GM18502 (cell line): Measurements from ENCODE around the gene MAGEA9B.
"Not testable (repeated sequence)": the region's sequence is repeated elsewhere in the genome, so short reads cannot be mapped to it uniquely, and the experiment has no call there.

Source experiments
- ATAC-seq: cut with Tn5 transposase; IDR thresholded peaks from one replicate; pipeline ENCODE4 v1.9.1; 2021; ENCODE audit warnings: mild to moderate bottlenecking; ENCODE audit not compliant: unreplicated experiment, poor library complexity

MAGEA9B gene

DNA sequence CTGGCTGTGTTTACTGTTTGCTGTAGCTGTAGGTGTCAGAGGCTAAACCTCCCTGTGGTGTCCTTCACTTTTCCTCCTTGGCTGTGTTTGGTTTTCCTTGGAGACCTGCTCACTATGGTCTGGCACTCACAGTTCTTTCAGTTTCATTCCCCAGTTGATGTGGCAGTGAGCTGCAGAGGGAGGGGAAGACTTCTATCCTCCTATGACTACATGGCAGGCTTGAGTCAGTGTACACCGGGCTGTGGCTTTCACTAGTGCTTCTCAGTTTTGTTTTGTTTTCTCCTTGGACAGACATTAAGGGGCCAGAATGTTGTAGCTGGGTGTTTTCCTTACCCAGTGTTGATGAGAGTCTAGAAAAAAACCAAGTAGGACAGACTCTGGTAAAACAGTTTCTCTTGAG is 13.8 kb downstream of the MAGEA9B start:
- ATAC-seq, result peak; percentile 100

DNA sequence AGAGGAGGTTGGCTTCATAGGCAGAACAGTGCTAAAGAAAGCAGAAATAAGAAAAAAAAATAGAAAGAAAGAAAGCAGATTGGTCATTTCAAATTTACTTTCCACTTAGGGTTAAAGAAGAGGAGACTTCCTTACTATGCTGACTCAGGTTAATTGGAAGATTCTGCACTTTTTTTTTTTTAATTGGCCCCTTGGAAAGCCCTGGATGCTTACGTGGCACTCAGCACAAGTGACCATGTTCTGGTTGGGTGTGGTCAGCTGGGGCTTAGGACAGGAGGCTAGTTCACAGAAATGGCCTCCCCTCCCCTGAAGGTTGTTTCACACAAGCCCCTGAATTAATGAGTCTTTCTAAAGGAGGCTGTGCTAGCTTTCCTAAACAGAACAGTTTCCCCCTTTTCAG is 14.5 kb downstream of the MAGEA9B start:
- no peak for ATAC-seq

DNA sequence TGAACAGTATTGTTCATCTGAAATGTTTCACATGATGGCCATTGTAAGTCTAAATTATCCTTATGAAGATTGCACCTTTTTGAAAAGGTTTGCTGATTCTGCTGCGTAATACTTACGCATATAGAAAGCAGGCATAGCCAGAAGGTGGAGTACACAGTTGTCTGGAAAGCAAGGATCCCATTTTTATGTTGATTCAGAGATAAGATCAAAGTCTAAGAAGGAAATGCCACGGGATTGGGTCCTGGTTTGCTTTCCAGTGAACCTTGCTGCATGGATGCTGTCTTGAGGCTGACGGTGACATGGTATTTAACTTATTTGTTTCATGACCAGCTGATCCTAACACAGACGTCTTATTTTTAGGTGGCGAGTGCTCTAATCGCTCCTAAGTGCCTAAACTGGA is 15.5 kb downstream of the MAGEA9B start:
- ATAC-seq, result no peak

DNA sequence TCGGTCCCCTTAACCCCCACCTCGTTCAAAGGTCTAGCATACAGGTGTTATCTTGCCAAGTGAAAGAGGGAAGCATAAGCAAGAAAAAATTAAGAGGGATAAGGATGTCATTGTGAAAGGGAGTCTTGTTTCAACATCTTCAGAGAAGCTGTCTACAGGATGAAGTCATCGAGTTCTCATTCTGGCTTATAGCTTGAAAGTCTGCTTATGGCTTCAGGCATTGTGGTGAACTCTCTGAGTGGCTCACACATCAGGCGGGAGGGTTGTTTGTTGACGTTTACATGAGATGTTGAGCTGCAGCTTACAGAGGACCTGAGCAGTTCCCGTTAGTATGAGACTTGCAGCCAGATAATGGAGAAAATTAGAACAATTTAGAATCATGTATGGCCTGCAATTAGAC is 16.6 kb downstream of the MAGEA9B start:
- no peak for ATAC-seq

DNA sequence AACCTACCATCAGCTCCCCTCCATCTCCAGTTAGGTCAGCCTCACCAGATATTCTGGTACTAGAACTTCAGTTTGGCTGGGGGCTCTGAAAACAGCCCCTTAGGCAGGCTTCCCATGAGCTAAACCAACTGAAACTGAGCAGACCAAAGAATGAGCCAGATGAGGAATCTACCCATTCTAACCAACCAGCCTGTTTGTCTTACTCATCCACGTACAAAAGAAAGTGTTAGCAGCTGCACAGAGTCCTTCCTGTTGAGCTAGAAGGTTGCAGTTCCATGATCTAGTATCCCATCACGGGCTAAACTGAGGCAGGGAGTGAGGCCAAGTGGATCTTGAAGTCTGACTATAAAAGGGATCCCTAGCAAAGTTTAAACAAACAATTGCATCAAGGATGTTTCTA is 17.5 kb downstream of the MAGEA9B start:
- ATAC-seq, result no peak

DNA sequence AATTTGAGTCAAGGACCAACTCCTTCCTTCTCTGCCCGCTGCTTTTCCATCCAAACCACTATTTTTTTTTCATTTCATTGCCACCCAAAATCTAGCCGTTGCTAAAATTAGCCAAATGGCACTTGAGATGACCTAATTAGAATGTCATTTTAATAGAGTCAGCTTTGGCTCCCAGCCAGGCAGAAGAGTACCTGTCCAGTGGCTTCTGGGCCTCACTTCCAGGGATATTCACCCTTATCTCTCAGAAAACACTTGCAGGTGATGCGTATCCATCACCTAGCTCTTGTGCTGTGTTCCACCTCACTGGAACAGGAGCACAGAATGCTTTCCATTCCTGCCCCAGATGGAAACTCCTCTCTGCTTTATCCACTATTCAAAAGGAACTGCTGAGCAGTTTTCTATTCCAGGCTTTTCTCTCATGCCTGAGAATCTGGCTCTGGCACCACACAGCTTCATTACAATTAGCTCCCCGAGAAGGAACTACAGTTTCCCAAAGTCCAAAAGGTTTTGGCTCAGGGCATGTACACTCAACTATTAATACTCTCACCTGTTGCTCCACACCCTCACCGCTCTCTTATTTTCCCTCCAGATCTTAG is 18.5 kb downstream of the MAGEA9B start:
- no peak for ATAC-seq

DNA sequence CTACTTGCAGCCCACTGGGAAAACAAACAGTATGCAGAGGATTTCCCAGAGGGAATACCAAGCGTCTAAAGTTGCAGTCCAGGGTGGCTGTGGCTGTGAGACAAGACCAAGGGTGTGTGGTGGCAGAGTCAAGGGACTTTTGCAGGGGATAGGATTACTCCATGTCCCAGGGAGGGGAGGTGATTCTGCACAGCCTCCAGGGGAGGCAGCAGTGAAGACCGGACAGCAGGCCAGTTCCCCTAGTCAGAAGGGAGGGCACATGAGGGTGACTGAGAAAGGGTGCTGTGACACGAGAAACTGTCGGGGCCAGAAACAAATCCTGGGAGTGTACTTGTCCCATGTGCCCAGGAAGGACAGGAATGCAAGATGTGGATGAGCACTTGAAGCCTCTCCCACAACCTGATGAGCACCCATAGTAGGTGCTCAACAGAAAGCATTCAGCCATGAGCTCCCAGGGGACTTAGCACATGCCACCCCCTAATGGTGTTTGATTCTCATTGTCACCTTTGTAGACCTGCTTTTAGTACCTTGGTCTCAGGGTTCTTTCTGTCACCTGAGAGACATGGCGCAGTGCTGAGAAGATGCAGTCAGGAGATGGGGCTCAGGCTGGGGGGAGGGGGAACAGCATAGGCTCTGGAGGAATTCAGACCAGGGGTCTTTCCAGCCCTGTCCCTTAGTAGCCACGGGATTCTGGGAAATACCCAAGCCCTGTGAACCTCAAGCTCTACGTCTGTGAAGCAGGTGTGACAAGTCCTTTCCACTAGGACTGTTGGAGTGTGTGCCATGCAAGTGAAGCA is 19.4 kb downstream of the MAGEA9B start:
- ATAC-seq, result no peak

DNA sequence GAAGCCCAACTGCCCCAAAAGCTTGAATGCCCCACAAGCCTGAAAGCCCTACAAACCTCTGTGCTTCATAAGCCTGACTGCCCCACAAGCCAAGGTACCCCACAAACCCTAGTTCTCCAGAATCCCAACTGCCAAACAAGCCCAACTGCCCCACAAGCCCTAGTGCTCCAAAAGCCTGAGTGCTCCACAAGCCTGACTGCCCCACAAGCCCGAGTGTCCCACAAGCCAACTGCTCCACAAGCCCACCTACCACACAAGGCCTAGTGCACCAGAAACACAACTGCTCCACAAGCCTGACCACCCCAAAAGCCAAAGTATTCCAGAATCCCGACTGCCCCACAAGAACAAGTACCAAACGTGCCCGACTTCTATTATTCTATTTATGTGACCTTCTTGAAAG is 23.9 kb downstream of the MAGEA9B start:
- ATAC-seq, result no peak

DNA sequence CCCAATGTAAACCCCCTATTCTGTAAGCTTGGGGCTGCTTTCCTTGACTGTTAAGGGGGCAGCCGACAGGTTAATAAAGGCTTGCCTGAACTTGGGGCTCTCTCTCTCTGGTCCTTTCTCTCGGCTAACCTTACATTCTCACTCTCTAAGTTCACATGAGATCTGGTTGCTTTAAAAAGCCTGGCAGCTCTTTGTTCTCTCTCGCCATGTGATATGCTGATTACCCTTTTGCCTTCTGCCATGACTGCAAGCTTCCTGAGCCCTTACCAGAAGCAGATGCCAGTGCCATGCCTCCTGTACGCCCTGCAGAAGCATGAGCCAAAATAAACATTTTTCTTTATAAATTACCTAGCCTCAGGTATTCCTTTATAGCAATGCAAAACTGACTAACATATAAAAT is 32.0 kb downstream of the MAGEA9B start:
- ATAC-seq, result not testable (repeated sequence)

DNA sequence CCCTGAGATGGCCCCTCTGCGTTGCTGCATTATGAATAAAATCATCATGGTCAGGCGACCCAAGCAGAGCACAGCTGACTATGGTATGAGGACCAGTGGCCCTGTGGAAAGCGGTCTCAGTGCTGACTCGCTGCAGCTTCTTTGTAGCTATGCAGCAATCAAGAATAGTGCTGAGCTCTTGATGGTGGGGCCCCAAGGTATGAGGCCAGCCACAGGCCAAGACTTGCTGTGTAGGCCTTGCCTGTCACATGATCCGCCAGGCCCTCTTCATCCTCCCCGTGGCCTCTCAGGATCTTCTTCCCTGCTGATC is 35.4 kb downstream of the MAGEA9B start:
- ATAC-seq, result not testable (repeated sequence)

DNA sequence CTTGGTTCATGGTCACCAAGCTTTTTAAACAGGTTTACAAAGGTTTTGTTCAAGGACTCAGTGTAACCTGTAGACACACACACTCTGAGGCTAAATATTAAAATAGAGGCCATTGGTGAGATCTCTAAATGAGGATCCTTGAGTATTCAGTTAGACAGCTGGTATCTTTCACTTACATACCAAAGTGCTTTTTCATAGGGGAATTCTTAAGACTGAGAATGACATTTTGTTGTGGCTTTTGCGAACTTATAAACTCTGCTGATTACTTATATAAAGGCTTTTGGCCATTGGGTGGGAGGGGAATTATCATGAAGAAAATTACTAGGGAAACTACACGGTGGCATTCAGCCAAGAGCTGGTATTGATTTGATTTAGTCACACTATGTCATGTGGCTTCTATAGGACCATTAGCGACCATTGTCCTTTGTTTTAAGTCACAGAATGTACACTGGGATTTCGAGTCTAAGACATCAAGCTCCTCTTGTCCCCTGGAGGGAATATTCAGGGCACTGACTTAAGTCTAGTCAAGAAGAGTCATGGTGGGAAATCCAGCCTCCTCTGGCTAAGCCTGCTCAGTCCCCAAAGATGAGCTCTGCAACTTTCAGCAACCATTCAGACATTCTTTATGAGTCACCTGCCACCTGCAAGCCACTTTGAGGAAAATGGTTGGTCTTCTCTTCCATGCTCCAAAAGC is 35.9 kb downstream of the MAGEA9B start:
- ATAC-seq, result peak; percentile 52

DNA sequence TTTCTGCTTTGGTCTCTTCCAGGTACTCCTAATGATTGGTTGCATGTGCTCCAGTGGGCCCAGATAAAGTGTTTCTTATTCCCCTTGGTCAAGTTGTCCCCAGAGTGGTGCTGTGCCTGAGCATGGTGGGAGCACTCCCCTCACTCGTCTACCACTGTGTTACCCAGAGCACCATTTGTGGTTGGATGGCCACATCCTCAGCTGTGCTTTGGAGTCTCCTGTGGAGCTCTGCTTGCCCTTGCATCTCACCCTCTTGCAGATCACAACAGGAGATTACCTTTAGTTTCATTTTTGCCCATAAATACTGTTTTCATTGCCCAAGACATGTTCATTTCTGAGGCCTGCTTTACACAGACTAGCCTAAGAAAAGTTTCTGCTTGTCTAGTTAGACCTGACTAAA is 36.8 kb downstream of the MAGEA9B start:
- ATAC-seq, result not testable (repeated sequence)

DNA sequence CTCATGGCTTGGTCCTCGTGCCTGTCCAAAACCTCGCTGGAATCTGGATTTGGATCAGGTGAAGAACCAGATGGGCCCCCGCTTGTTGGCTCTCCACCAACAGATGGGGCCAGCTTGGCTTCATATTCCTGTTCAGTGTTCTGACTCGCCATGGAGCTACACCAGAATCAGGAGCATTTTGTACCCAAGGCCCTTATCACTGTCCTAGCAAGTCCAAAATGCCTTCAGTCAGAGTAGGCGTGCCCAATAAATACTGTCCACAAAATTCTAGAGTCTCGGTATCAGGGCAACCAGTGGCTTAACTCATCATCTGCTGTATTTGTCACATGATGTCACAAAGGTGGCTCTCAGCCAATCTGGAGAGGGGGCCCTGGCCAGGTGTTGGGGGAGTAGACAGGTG is 37.6 kb downstream of the MAGEA9B start, which contains the start of gene HSFX3:
TSS of gene HSFX3 (minus strand) at position 224 of the 400 bp plus-strand sequence. CDS start at position 152, 72 bp downstream.
- ATAC-seq, result not testable (repeated sequence)

DNA sequence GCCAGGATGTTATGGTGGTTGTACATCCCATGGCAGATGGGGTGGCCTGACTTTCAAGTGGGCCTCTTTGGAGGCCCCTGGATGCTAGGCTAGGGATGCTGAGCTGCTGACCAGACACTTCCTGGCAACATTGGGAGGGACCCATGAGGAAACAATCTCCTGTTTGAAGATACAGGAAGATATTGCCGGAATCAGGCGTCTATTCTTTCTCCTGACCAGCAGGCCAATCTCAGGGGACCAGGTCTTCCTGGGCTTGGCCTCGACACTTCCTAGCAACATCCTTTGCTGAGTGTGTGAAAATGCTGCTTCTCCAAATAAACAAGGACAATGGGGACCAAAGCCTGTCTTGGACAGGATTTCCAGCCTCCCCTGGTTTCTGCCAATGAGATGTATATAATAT is 39.5 kb downstream of the MAGEA9B start:
- not testable (repeated sequence) for ATAC-seq

DNA sequence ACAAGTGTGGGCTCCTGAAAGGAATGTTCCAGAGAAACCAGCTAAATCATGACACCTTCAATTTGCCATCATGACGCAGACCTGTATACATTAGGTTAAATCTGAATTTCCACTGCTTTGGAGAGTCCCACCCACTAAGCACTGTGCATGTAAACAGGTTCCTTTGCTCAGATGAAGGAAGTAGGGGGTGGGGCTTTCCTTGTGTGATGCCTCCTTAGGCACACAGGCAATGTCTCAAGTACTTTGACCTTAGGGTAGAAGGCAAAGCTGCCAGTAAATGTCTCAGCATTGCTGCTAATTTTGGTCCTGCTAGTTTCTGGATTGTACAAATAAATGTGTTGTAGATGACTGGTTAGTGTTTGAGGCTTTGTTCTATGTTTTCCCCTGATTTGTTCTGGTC is 40.3 kb downstream of the MAGEA9B start:
- not testable (repeated sequence) for ATAC-seq

DNA sequence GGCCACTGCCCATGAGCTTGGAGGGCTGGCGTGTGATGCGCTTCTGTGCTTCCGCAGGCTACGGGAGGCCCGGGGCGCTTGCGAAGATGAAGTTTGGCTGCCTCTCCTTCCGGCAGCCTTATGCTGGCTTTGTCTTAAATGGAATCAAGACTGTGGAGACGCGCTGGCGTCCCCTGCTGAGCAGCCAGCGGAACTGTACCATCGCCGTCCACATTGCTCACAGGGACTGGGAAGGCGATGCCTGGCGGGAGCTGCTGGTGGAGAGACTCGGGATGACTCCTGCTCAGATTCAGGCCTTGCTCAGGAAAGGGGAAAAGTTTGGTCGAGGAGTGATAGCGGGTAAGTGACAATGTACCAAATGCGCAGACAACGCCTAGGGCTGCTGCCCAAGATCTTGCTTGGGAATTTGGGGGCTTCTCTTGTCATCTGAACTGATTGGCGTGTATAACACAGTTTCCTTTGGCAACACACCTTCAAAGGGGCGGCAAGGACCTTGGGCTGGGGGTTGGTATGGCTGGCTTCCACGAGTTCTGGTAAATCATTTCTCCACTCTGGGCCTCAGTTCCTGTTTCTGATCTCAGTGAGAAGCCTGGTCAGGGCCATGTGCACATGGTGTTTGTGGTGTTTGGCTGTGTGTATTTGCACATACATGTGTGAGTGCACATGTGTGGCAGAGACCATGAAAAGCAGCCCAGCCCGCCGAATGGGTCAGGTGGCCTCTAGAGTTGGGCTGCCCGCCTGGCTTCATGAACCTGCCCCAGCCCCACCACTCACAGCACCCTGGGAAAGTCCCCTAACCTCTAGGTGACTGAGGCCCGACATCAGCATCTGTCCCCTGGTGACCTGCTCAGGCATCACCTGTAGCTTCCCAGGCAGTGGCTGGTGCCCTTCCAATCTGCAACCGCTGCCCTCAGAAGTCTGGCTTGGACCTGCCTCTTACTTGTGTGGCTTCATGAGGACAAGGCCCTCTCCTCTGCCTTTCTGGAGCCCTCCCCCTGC is 41.4 kb downstream of the MAGEA9B start:
- ATAC-seq, result not testable (repeated sequence)

DNA sequence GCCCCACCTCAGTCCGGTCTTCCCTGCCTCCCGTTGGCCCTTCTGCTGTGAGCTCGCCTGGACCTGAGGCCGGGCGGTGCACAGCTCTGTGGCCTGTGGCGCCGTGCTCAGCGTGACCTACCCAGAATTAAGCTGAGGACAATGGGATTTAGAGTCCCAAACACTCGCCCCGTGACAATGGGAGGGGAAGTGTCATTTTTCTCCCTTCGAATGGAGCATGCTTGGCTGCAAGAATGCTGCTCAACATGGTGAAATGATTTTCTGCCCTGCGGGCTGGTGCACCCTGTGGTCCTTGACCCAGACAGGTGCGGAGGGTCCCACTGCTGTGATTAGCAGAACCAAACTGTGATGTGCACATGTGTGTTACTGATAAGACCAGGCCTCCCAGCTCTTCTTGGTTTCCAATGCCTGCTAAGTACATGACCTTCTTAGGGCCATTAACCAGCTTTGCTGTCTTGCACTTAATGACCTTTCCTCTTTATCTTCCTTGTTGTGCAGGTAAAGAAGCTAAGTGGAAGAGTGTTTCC is 45.7 kb downstream of the MAGEA9B start:
- no peak for ATAC-seq

DNA sequence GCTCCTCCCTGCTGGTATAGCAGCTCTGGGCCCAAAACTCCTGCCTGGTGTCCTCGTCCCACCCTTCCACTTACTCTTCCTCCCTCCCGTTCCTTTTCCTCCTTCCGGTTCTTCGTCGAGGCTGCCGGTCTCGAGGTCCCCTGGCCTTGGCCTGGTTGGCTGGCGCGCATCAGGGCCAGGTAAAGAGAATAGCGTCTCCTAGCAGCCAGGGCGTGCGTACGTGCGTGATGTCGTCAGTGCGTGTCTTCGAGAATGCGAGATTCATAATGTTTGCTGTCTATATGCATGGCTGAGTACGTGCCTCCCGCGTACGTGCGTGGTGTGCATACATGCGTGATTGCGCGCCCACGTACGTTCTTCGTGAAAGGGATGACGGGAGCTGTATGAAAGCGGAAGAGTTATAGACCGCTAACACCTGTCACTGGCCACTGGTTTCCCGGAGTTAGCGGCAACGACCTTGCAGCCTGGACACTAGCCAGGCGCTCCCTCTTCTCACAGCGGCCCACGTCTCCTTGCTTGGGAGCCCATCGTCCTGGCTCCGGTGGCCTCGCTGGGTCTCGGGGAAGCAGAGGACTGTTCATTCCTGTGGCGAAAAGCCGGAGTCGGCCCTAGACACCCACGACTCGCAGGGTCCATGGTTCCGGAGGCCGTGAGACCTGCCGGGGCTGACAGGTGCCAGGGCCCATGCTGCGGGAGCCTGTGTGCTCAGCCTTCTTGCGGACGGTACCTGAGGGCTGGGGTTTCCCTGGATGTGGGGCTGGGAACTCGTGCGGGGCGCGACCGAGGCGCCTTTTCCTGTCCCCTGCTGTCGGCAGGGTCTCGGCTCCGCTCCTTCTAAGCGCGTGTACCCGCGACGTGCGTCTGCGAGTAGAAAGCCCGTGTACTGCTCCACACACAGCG is 46.4 kb downstream of the MAGEA9B start, which contains the start of gene EOLA1:
TSS of gene EOLA1 (plus strand) at position 392 of the 900 bp plus-strand sequence. CDS start 4,619 bp downstream, outside the sequence.
- ATAC-seq, result peak; percentile 79

DNA sequence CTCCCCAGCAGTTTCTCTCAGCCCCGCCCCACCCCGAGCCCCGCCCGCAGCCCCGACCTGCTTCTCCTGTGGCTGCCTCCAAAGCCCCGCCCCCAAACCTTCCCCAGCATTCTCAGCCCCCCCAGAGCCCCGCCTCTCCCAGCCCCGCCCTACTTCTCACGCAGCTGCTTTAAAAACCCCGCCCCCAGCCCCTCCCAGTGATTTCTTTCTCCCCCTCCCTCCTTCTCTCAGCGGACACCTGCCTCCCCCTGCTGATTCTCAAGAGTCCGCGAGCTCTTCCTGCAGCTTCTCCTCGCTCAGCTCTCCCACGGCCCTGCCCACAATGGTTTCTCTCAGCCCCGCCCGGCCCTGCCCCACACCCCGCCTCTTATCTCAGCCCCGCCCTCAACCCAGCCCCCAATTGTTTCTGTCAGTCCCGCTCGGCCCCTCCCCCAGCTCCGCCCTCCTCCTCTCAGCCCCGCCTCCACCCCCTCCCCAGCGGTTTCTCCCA is 47.1 kb downstream of the MAGEA9B start:
- peak; percentile 28 for ATAC-seq
